OCI-LY7 (cell line): ENCODE results near the gene COX7A2.

Source experiments
- CTCF ChIP-seq: fragments of 200-600 bp; sonication (generic); conservative IDR thresholded peaks from 2 replicates; pipeline ENCODE4 v1.5.1; 2014; ENCODE audit warnings: mild to moderate bottlenecking, antibody characterized with exemption, low read length, moderate library complexity, mixed read lengths
- EZH2phosphoT487 ChIP-seq: fragments of 200-600 bp; sonication (generic); IDR thresholded peaks from 2 replicates; pipeline ENCODE4 v1.6.1; 2018; ENCODE audit warnings: low read depth, borderline replicate concordance, mild to moderate bottlenecking, mixed run types, antibody characterized with exemption, low read length, moderate library complexity, mixed read lengths

DNA sequence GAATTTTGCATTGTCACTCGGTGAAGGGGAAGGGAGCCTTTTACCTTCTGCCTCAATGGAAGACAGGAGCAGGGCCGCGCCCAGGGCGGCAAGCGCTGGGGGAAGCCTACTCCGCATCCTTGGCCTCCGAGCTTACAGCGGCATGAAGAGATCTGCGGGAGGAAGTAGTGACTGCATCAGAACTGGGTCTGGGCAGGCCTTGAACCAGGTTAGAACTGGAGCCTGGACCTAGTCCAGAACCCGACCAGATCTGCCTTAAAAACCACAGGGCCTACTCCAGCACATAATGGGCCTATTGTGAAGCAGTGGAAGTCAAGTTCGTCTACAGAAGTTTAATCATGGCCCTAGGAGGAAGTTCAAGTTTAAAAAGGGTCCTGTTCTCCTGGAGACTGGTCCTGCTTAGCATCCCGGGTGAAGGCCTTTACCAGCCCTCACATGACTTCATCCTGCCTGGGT lies 40.9 kb downstream of the COX7A2 start:
- no peak for TF ChIP-seq CTCF
- no peak for TF ChIP-seq EZH2phosphoT487
